Activated T-cell treated with anti-CD3 and anti-CD28 coated beads, Interleukin-2, amount 50 U/mL, for 72 hours (primary cell): ENCODE data around the gene PJVK. TPM values are rescaled to one million over a fixed set of nuclear protein-coding genes. Genes with fewer than 3 reads are reported as not detected.

Source experiments
- ATAC-seq, 2 donors: fragments of 150-1000 bp; cut with Tn5 transposase; replicated peaks in 1 of 2; 2 replicates each; pipeline ENCODE4 v1.10.0; 2021; ENCODE audit warnings: moderate library complexity in 2 of 2, mild to moderate bottlenecking in 1 of 2
- DNase-seq, 2 donors: peaks; one replicate each; pipeline ENCODE4 v3.0.0; 2021 to 2022; ENCODE audit warnings: mixed read lengths in 1 of 2
- H3K27ac Mint-ChIP-seq: one replicate; pipeline ENCODE4 v1.8.0; 2022; ENCODE audit warnings: mild to moderate bottlenecking, moderate library complexity, mixed read lengths
- H3K27me3 Mint-ChIP-seq: one replicate; pipeline ENCODE4 v1.8.0; 2022; ENCODE audit warnings: low read depth, mixed read lengths
- H3K36me3 Mint-ChIP-seq, 2 donors: one replicate each; pipeline ENCODE4 v1.8.0; 2022; ENCODE audit warnings: mixed read lengths in 2 of 2, mild to moderate bottlenecking in 1 of 2; ENCODE audit not compliant: insufficient read depth in 2 of 2
- H3K4me1 Mint-ChIP-seq: one replicate; pipeline ENCODE4 v1.8.0; 2022; ENCODE audit warnings: low read depth, mixed read lengths
- H3K4me3 Mint-ChIP-seq, 2 donors: one replicate each; pipeline ENCODE4 v1.8.0; 2022; ENCODE audit warnings: mild to moderate bottlenecking in 2 of 2, mixed read lengths in 2 of 2, moderate library complexity in 2 of 2
- H3K9me3 Mint-ChIP-seq, 2 donors: one replicate each; pipeline ENCODE4 v1.8.0; 2022; ENCODE audit warnings: mixed read lengths in 2 of 2
- total RNA-seq, 2 donors: library from RNA; stranded (reverse); gene quantifications; one replicate each; pipeline ENCODE4 v1.2.3, GENCODE V29; 2022

The PJVK gene
- total RNA-seq, 2 donors from 2014 or later: 6.8 to 8.7 TPM

DNA sequence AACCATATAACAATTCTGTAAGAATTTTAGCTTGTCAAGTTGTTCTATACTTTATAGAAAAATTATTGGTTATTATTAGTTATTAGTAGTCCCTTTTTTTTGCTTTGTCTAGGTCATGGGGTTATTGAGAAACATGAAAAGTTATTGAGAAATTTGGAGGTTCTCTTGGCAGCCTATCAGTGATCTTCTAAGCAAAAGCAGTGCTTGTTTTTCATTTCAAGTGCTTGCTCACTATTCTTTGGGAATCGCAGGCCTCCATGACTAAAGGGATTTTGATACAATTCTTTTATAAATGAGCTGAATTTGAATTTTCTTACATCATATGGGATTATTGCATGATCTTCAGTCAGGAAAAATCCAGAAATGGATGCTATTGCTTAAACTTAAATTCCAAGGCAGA lies 54.9 kb downstream of the PJVK start:
- no peaks in the 10 kb centered on the region for H3K9me3 Mint-ChIP-seq
- DNase-seq (no peak), ATAC-seq (no peak)
- H3K27me3 Mint-ChIP-seq: no peaks in the 10 kb centered on the region
- H3K36me3 Mint-ChIP-seq: peaks cover 5 to 16% of the 10 kb centered on the region in 2 donors
- H3K27ac Mint-ChIP-seq: no peak overlapping the region
- H3K4me3 Mint-ChIP-seq: no peak overlapping the region
- H3K4me1 Mint-ChIP-seq: peaks cover 19% of the 10 kb centered on the region

DNA sequence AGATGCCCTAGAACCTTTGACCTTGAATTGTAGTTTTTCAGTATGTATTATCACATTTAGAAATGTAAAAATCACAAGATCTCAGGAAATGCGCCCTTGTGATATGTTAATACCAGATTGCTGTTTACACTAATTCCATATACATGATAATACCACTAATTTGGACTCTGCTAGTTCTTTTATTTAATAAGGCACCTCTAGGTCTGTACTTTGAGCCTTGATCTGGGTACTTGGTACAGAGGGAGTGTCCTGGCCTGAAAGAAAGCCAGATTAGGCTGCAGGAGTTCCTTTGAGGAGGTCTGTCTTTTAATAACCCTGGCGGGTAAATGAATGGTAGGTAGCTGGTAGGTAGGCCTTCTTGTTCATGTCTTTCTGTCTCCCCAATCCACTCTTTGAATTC lies 55.3 kb downstream of the PJVK start:
- no peak overlapping the region for H3K27ac Mint-ChIP-seq
- DNase-seq (no peak), ATAC-seq (no peak)
- peaks cover 19% of the 10 kb centered on the region for H3K4me1 Mint-ChIP-seq
- no peaks in the 10 kb centered on the region for H3K9me3 Mint-ChIP-seq
- H3K27me3 Mint-ChIP-seq: no peaks in the 10 kb centered on the region
- H3K36me3 Mint-ChIP-seq: peaks cover 6 to 16% of the 10 kb centered on the region in 2 donors
- no peak overlapping the region for H3K4me3 Mint-ChIP-seq

DNA sequence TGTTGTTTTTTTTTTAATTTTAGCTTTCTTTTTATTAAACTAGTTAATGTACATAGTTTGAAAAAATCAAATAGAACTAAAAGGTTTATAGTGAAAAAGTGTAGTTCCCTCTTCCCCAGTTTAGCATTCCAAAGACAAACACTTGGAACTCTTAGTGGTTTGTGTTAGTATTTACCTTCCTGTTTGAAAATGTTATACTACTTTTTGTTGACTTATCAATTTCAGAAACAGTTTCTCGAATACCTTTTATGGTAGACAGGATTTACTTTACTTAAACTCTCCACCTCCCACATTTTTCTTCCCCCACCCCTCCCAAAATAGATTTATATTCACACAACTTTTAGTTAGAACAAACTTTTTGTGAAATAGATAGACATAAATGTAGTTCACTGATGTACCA lies 55.8 kb downstream of the PJVK start:
- peaks cover 19% of the 10 kb centered on the region for H3K4me1 Mint-ChIP-seq
- DNase-seq: no peak
- ATAC-seq: no peak
- no peak overlapping the region for H3K27ac Mint-ChIP-seq
- no peaks in the 10 kb centered on the region for H3K27me3 Mint-ChIP-seq
- H3K4me3 Mint-ChIP-seq: no peak overlapping the region
- H3K36me3 Mint-ChIP-seq: peaks cover 6 to 16% of the 10 kb centered on the region in 2 donors
- H3K9me3 Mint-ChIP-seq: no peaks in the 10 kb centered on the region

DNA sequence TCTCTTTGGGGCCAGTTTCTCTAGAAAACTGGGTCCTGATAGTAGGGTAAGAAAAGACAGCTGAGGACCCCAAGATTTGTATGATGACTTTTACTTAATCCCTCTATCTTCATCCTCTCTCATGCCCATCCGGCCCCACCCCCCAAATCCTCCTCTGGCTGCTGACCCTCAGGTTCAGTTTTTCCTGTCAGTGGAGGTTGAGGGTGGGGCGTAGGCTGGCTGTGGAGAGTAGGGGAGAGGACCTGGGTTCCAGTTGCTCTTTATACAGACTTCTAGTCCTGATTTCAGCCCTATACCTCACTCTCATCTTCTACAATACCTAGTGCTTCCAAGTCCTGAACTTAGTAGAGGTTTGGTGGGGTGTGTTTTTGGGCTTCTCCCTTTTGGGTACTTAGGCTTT lies 57.5 kb downstream of the PJVK start:
- no peak for ATAC-seq
- Mint-ChIP-seq H3K27ac (peak overlapping the region; percentile 33), H3K36me3 (peaks cover 4 to 16% of the 10 kb centered on the region in 2 donors), H3K9me3 (no peaks in the 10 kb centered on the region), H3K4me3 (peak overlapping the region in 1 of 2 donors; percentile 17), H3K4me1 (peaks cover 33% of the 10 kb centered on the region), H3K27me3 (no peaks in the 10 kb centered on the region)
- no peak for DNase-seq

DNA sequence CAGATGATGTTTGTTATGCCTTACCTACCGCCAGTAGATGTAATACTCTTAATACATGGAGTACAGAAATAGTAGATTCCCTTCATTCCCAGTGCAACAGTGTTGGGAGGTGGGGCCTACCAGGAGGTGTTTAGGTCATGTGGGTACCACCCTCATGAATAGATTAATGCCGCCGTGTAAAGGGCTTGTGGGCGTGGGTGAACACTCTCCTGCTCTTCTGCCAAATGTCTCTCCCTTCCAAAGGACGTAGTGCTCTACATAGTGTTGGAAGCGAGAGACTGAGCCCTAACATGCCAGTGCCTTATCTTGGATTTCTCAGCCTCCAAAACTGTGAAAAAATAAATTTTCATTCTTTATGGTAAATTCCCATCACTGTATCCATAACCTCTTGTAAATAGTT lies 59.2 kb downstream of the PJVK start:
- DNase-seq (no peak), ATAC-seq (no peak)
- Mint-ChIP-seq H3K27me3 (no peaks in the 10 kb centered on the region), H3K36me3 (peaks cover 4 to 18% of the 10 kb centered on the region in 2 donors), H3K4me3 (no peak overlapping the region), H3K4me1 (peaks cover 50% of the 10 kb centered on the region), H3K27ac (no peak overlapping the region), H3K9me3 (no peaks in the 10 kb centered on the region)

Other genes with a start within 250 kb of the PJVK start
- gene PRKRA, start 203 bp upstream of the PJVK start, total RNA-seq: 10 to 100 TPM; 56.7 to 75.2 TPM
- 1 to 10 TPM; 2.1 to 3.0 TPM for gene FKBP7, start 27.2 kb downstream of the PJVK start, total RNA-seq
- gene PLEKHA3, start 29.1 kb downstream of the PJVK start, total RNA-seq: 10 to 100 TPM; 23.0 to 28.0 TPM